Stimulated activated effector memory CD8-positive, alpha-beta T cell treated with anti-CD3 and anti-CD28 coated beads, Interleukin-12 subunit alpha, Interleukin-12 subunit beta, amount 100 ng/mL, for 72 hours (primary cell): ENCODE data around the gene ECE1.

ENCODE experiments used
- ATAC-seq: fragments of 150-1000 bp; cut with Tn5 transposase; 2 replicates; pipeline ENCODE4 v1.10.0; 2021
- DNase-seq, 2 donors: peaks; one replicate each; pipeline ENCODE4 v3.0.0; 2021 to 2022; ENCODE audit warnings: low spot score in 2 of 2
- H3K27ac Mint-ChIP-seq: one replicate; pipeline ENCODE4 v1.8.0; 2022; ENCODE audit warnings: mild to moderate bottlenecking, mixed read lengths
- H3K36me3 Mint-ChIP-seq: one replicate; pipeline ENCODE4 v1.8.0; 2022; ENCODE audit warnings: mild to moderate bottlenecking, mixed read lengths
- H3K4me1 Mint-ChIP-seq: one replicate; pipeline ENCODE4 v1.8.0; 2022; ENCODE audit warnings: mixed read lengths
- H3K4me3 Mint-ChIP-seq: one replicate; pipeline ENCODE4 v1.8.0; 2022; ENCODE audit warnings: mild to moderate bottlenecking, mixed read lengths
- H3K9me3 Mint-ChIP-seq: one replicate; pipeline ENCODE4 v1.8.0; 2022; ENCODE audit warnings: mixed read lengths

ECE1 gene

GRCh38 chr1:21289700-21290545 lies at the start of gene ECE1:
ECE1 (minus strand) TSS chr1:21290463; CDS start chr1:21290414, 49 bp downstream.
- no peak for ATAC-seq
- DNase-seq, result peak; percentile 26 to 71
- Mint-ChIP-seq H3K9me3 (no peaks in the 10 kb centered on the region), H3K4me3 (peak within 1 kb of the TSS; percentile 86), H3K36me3 (peaks cover 79% of the 10 kb centered on the region), H3K27ac (peak within 1 kb of the TSS; percentile 83), H3K4me1 (peaks cover 62% of the 10 kb centered on the region)

DNA sequence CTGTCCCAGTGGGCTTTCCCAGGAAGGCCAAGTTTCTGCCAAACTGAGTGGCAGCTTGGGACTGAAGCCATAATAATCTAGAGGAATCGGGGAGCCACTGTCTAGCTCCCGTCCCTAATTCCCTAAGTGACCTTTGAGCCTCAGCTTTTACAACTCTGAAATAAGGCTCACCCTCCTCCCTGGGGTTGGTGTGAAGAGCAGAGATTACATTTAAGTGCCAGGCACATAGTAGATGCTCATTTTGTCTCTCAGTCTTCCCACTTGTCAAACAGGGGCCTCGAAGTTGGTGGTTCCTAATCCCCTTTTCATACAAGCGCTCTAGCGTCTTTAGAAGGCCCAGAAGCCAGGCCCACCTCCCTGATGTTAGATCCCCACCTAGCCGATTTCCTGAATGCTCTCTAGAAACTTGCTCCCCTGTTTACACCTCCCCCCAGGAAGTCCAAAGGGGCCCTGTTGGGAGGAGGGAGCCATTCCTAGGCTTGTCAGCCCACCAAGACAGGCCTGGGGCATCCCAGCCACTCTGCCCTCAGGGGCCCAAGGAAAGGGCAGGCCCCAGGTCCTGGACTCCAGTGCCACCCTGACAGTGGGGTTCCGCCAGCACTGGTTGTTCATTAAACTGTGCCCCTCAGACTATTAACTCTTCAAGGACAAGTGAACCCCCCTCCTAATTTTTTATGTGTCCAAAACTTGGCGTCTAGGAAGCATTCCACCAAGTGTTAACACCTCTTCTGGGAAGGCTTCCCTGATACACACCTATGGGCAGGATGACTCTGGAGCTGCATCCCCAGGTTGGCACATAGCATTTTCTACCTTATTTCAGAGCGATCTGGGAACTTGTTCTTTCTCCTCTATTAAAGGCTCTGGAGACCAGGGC lies 49.3 kb upstream of the ECE1 start:
- Mint-ChIP-seq H3K9me3 (no peaks in the 10 kb centered on the region), H3K4me1 (peaks cover 84% of the 10 kb centered on the region), H3K4me3 (no peak overlapping the region), H3K27ac (peak overlapping the region; percentile 58), H3K36me3 (peaks cover 33% of the 10 kb centered on the region)
- ATAC-seq (no peak), DNase-seq (no peak)

DNA sequence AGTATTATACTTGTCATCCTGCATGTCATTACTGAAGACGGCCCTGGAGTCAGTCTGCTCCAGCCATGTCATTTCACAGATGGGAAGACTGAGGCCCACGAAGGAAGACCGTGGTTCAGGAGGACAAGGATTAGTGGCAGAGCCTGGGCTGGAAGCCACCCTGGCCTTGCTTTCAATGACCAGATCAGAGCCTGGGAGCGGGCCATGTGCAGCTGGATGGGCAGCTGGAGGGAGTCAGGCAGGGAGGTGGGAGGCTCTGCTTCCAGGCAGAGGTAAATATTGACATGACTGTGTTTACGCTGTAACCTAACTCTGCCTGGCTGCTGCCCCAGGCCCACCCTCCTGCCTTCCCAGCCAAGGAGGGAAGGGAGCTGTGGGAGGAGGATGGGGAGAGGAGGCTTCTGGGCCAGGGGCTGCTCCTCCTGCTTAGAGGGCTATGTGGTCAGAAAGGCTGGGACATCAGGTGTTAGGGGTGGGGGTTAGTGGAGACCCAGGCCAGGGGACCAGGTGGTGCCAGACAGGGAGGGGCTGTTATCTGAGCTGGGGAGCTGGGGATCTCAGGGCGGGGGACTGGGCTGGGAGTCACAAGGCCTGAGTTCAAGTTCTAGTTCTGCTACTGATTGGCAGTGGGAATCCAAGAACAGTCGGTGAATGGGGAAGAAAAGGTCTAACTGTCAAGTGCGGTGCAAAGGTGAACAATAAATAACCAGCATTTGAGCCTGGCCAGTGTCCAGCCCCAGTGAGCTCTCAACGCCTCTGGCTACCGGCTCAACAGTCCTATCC lies 48.5 kb upstream of the ECE1 start:
- Mint-ChIP-seq H3K36me3 (peaks cover 41% of the 10 kb centered on the region), H3K4me1 (peaks cover 86% of the 10 kb centered on the region), H3K4me3 (no peak overlapping the region), H3K27ac (peak overlapping the region; percentile 54), H3K9me3 (no peaks in the 10 kb centered on the region)
- ATAC-seq, result no peak
- no peak for DNase-seq

GRCh38 chr1:21337928-21338572 lies 47.8 kb upstream of the ECE1 start:
- Mint-ChIP-seq H3K4me1 (peaks cover 84% of the 10 kb centered on the region), H3K9me3 (no peaks in the 10 kb centered on the region), H3K36me3 (peaks cover 41% of the 10 kb centered on the region), H3K27ac (peak overlapping the region; percentile 54), H3K4me3 (no peak overlapping the region)
- DNase-seq (no peak), ATAC-seq (no peak)

DNA sequence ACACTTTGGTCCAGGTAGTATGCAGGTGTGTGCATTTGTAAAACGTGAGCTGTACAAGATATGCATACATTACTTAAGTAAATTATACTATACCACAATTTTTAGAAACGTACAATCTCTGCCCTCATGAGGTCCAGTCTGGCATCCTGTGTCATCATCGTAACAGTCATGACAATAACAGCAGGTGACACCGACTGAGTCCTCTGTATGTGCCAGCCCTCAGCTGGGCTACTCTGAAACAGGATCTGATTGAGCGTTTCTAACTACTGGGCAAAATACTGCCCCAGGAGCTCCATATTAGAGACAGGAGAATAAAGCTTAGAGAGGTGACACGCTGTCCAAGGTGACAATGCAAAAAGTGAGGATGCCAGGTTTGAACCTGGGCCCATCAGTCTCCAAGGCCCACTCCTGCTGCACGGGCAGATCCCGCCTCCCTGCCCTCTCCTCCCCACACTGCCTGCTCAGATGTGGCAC lies 47.2 kb upstream of the ECE1 start:
- Mint-ChIP-seq H3K36me3 (peaks cover 41% of the 10 kb centered on the region), H3K4me3 (no peak overlapping the region), H3K9me3 (no peaks in the 10 kb centered on the region), H3K4me1 (peaks cover 84% of the 10 kb centered on the region), H3K27ac (no peak overlapping the region)
- ATAC-seq (no peak), DNase-seq (no peak)

- H3K4me3 Mint-ChIP-seq, result no peak overlapping the region
- ATAC-seq, result no peak
- no peak overlapping the region for H3K27ac Mint-ChIP-seq
- peaks cover 84% of the 10 kb centered on the region for H3K4me1 Mint-ChIP-seq
- no peak for DNase-seq
- no peaks in the 10 kb centered on the region for H3K9me3 Mint-ChIP-seq
- peaks cover 41% of the 10 kb centered on the region for H3K36me3 Mint-ChIP-seq
These were observed 46.8 kb upstream of the ECE1 start for GRCh38 chr1:21337010-21337437.

GRCh38 chr1:21335750-21336224 lies 45.5 kb upstream of the ECE1 start:
- Mint-ChIP-seq H3K27ac (peak overlapping the region; percentile 96), H3K4me1 (peaks cover 77% of the 10 kb centered on the region), H3K4me3 (peak overlapping the region; percentile 83), H3K36me3 (peaks cover 38% of the 10 kb centered on the region), H3K9me3 (no peaks in the 10 kb centered on the region)
- DNase-seq (no peak), ATAC-seq (no peak)

- no peak for ATAC-seq
- Mint-ChIP-seq H3K4me3 (peak overlapping the region; percentile 83), H3K9me3 (no peaks in the 10 kb centered on the region), H3K27ac (peak overlapping the region; percentile 96), H3K4me1 (peaks cover 76% of the 10 kb centered on the region), H3K36me3 (peaks cover 38% of the 10 kb centered on the region)
- no peak for DNase-seq
These were observed 44.9 kb upstream of the ECE1 start for GRCh38 chr1:21335088-21335691.

DNA sequence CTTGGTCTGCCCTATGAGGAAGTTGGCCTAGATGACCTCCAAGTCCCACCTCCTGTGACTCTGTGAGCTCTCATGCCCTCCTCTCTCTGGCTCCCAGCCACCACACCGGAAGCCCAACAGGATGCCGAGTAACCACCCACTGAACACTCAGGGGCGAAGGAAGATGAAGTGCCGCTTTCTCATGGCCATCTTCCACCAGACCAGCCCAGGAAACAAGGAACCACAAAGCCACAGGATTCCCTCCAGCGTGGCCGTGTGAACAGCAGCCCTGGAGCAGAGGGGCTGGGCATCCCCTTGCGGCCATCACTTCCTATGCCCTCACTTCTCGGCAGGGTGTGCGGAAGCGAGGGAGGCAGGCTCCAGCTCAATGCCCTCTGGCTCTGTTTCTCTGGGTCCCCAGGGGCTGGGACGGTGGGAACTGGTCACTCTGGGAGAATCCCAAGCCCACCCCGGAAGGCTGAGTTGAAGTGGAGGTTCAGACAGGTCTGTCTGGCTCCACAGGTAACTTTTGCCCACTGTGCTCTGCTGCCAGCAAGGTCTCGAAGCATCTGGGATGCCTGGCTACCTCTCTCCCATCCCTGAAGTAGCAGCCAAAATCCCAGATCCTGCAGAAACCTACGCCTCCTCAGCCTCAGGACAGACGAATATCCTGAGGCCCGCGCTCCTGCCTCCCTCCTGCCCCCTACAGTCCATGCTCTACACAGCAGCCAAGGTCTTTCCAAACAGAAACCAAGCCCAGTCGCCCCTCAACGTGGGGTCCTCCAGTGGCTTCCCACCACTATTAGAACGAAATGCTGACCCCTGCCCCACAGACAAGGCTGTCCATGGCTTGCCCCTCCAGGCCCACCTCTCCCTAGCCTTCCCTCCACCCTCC lies 44.2 kb upstream of the ECE1 start:
- Mint-ChIP-seq H3K9me3 (no peaks in the 10 kb centered on the region), H3K4me3 (peak overlapping the region; percentile 83), H3K36me3 (peaks cover 43% of the 10 kb centered on the region), H3K4me1 (peaks cover 78% of the 10 kb centered on the region), H3K27ac (peak overlapping the region; percentile 96)
- peak; percentile 97 for ATAC-seq
- peak; percentile 59 to 87 for DNase-seq

DNA sequence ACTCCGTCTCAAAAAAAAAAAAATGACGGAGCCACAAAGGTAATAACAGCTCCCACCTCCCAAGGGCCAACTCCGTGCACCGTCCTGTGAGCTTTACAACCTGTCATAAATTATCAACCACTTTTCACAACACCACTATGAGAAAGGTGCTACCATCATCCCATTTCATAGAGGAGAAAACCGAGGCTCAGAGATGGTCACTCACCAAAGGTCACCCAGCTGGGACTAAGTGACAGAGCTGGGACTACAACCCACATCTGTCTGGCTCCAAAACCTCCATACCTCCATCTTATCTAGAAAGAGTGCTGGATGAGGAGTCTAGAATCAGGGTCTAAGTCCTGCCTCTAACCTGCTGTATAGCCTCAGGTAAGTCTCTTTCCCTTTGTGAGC lies 43.6 kb upstream of the ECE1 start:
- ATAC-seq (no peak), DNase-seq (no peak)
- H3K36me3 Mint-ChIP-seq, result peaks cover 43% of the 10 kb centered on the region
- H3K4me1 Mint-ChIP-seq, result peaks cover 78% of the 10 kb centered on the region
- peak overlapping the region; percentile 96 for H3K27ac Mint-ChIP-seq
- peak overlapping the region; percentile 83 for H3K4me3 Mint-ChIP-seq
- H3K9me3 Mint-ChIP-seq, result no peaks in the 10 kb centered on the region

DNA sequence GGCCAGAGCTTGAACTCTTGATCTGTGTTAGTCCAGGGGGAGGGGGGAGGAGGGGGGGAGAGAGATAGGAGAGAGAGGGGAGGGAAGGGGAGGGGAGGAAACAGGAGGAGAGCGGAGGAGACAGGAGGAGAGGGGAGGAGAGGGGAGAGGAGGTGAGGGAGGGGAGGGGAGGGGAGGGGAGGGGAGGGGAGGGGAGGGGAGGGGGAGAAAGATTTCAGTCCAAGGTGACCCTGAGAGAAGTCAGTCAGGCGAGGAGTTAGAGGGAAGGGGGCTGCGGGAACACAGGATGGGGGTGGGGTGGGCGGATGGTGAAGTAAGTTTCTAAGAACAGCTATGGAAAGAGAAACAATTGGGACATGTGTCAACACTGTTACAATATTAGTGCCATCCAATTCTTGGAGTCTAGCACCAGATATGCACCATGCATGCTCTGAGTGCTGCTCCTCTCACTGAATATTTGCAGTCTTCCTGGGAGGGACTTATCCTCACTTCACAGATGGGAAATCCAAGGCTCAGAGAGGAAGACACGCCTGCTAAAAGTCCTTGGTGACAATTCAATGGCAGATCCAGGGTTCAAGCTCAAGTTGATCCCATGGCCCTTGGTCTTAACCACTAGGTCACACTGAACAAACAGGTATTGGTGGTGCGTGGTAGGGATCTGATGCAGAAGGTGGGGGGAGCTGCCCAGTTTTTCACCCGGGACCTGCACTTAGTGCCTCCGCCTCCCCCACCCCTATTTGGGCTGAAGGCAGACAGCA lies 42.5 kb upstream of the ECE1 start:
- H3K36me3 Mint-ChIP-seq, result peaks cover 38% of the 10 kb centered on the region
- DNase-seq (no peak), ATAC-seq (no peak)
- no peaks in the 10 kb centered on the region for H3K9me3 Mint-ChIP-seq
- H3K4me3 Mint-ChIP-seq, result no peak overlapping the region
- H3K4me1 Mint-ChIP-seq, result peaks cover 74% of the 10 kb centered on the region
- peak overlapping the region; percentile 75 for H3K27ac Mint-ChIP-seq

DNA sequence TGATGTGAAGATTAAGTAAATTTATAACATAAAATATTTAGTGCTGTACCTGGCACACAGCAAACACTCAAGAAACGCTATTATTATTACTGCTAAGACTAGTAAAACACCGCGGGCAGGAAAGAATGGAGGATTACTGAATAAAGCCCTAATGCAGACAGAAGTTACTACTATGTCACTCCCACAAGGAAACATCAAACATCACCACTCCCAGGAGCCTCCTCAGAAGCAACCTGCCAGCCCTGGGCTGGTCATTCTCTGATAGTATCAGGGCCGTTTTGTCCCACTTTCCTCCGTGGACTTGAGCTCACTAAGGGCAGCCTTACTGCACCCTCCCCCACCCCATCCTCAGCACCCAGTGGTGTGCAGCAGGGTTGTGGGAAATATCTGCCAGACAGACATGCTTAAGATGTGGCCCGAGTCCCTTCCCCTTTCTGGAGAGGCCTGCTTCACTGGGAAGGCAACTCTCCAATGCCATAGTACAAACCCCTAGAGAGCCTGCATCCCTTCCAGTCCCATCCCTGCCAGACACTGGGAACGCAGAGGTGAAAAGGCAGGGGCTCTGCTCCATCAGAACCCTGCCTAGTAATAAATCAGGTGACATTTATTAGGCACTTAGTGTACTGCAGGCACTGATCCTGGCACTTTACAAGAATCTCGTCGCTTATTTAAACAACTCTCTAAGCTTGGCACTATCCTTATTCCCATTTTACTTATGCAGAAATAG lies 41.7 kb upstream of the ECE1 start:
- H3K4me1 Mint-ChIP-seq, result peaks cover 73% of the 10 kb centered on the region
- no peak for DNase-seq

More for the DNA sequence above, 41.7 kb upstream of the ECE1 start:
- ATAC-seq, result no peak
- Mint-ChIP-seq H3K27ac (peak overlapping the region; percentile 75), H3K9me3 (no peaks in the 10 kb centered on the region), H3K36me3 (peaks cover 38% of the 10 kb centered on the region), H3K4me3 (no peak overlapping the region)
